CD4-positive, alpha-beta T cell treated with Interleukin-15 for 1 hour (primary cell): ENCODE results near the gene CD3E.

Source experiments
- DNase-seq: peaks from one replicate; pipeline ENCODE4 v3.0.0-alpha.2; 2020

The CD3E gene

DNA sequence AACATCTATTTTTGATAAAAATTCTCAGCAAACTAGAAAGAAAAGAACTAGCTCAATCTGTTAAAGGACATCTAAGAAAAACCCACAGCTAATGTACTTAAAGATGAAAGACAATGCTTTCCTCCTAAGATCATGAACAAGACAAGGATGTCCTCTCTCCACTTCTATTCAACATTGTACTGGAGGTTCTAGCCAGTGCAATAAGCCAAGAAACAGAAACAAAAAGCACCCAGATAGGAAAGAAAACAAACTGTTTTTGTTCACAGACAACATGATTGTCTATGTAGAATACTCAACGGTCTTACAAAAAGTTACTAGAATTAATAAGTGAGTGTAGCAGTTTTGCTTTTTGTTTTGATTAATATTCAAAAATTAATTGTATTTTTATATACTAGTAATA is 30.2 kb downstream of the CD3E start:
- no peak for DNase-seq

DNA sequence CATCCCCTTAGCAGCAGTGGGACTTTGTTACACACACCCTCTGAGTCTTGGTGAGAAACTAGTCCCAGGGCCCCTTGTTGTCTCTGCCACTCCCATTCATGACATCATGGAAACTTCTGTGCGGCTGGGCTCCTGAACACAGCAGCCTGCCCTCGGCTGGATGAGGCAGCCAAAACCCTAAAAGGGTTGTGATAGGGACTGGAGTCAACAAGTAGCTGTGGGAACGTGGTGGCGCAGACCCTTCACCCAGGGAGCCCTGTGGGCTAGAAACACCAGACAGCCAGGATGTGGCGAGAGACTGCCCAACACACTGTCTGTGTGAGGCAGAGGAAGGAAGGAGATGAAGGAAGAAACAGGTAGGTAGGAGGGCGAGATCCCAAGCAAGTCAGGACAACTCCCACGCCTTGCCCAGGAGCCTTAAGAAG is 34.1 kb downstream of the CD3E start:
- DNase-seq = peak; percentile 88

DNA sequence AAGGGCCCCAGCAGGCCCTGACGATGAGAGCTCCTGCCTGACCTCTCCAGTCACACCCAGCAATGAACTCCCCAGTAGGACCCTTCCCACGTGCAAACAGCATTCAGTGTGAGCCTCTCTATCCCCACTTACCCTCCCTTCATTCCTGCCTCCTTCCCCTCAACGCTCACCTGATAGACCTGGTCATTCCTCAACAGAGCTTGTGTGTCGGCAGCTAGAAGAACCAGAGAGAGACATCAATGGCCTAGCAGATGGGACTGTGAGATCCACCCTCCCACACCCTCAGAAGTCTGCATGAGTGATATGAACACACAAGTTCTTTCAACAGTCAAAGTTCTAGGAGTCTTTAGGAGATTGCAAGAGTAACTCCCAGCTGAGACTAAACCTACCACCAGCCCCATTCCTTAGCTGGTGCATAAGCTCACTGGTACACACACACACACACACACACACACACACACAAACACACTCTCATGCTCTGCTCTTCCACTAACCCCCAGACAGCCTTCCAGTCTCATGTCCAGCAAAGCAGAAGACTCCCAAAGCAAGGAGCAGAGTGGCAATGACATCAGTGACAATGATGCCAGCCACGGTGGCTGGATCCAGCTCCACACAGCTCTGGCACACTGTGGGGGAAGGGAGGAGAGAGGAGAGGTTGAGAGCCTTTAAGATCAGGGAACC is 34.9 kb downstream of the CD3E start:
- no peak for DNase-seq

DNA sequence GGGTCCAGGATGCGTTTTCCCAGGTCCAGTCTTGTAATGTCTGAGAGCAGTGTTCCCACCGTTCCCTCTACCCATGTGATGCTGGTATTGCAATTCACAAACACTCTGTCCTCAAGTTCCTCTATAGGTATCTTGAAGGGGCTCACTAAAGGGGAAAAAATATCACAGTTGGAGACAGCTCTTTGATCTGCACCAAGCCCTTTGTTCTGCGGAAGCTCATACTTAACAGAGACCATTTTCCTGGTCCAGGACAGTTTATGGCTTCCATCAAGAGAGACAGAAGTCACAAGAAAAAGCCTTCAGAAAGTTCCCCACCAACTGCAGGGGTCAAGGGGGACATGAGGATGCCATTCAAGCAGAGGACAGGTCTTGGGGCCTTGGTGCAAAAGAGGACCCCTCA is 35.9 kb downstream of the CD3E start:
- no peak for DNase-seq

DNA sequence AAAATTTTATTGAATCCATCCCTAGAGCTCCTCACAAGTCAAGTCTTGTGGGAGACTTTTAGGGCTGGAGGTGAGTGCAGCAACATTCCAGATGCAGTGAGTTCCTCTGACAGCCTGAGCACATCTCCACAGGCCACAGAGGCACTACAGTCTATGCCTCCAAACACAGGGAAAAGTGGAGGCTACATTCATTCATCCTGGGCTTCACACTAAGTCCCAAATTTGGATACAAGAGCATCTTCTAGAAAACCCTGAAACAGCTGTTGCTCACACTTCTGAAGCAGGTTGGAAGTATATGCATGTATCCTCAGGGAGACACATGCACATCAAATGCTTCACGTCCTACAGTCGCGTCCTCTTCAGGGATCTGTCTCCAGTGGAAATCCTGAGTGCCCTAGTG is 36.7 kb downstream of the CD3E start:
- DNase-seq = no peak

DNA sequence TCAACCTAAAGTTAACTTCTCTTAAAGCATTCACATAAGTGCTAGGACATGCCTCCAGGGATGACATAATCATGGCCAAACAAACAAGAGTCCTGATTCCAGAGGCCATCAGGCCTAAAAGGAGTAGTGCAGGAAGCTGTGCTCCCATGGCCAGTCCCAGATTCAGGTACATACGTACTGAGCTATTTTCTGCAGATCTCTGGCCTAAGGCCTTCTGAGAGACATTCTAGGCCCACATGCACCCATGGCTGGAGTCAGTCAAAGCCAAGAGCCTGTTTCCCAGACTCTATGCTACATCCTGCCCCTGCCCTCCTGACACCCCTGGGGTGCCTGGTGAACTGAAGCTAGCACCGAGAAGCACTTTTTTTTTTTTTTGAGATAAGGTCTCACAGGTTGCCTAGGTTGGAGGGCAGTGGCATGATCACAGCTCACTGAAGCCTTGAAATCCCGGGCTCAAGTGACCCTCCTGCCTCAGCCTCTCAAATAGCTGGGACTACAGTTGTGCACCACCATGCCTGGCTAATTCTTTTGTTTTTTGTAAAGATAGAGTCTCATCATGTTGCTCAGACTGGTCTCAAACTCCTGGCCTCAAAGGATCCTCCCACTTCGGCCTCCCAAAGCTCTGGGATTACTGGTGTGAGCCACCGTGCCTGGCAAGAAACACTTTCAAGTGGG is 37.4 kb downstream of the CD3E start:
- no peak for DNase-seq

DNA sequence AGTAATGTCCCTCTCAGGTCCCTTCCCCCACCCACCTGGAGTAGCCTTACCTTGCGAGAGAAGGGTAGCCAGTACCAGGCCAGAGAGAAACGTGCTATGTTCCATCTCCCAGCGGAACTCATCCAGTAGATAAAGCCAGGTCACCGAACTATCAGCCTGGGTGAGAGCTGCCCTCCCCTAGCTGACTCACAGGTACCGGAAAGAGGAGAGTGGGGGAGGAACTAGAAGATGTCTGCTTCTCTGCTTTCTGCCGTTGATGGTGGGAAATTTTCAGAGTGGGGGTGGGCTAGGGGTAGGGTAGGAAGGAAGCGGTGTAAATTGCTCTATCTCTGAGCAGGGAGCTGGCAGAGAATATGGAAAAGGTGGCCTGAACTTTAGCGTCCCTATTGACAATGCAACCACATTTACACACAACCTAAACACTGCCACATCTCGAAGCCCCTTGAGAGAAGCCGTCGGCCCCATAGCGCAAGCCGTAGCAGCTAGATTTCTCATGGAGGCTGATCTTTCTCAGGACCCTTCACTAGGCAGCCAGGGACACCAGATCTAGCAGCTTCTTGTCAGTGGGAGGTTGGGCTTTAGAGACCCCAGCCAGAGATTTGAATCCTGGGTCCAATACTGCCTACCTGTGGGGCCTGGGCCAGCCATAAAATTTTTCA is 38.1 kb downstream of the CD3E start, which contains the start of gene CD3D:
TSS of gene CD3D (minus strand) at position 203 of the 659 bp plus-strand sequence. CDS start at position 105, 98 bp downstream.
- DNase-seq = peak; percentile 64

DNA sequence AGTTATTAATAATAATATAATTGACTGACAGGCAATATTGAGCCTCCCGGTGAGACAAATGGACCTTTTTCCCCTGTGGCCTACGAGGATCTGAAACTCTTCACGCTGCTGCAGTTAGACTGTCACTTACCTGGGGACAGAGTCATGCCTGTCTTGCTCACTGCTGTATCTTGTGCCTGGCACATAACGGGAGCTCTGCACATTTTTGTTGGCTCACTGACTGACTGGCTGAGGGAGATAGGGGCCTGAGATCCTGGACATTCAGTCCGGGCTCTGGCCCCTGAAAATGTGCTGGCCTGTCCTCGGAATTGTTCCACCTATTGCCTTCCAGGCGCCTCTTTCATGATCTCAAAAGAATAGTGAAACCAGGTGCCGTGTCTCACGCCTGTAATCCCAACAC is 38.7 kb downstream of the CD3E start:
- no peak for DNase-seq

DNA sequence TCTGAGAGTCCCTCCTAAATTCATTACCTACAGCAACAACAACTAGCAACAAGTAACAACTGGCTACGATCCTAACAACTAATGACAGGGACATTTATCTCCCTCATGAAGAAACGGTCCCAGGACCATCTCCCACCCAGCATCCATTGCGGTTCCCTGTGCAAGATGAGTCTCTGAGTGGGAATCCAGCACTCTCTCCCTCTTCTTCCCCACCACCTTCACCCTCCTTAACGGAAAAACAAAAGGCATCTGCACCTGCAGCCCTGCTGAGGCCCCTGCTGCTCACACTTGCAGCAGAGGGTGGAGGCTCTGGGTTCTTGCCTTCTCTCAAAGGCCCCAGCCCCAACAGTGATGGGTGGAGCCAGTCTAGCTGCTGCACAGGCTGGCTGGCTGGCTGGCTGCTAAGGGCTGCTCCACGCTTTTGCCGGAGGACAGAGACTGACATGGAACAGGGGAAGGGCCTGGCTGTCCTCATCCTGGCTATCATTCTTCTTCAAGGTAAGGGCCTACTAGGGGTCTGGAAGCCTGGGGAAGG is 39.5 kb downstream of the CD3E start, which contains the start of gene CD3G:
TSS of gene CD3G (plus strand) at position 364 of the 535 bp plus-strand sequence. CDS start at position 444, 80 bp downstream.
- peak; percentile 73 for DNase-seq

DNA sequence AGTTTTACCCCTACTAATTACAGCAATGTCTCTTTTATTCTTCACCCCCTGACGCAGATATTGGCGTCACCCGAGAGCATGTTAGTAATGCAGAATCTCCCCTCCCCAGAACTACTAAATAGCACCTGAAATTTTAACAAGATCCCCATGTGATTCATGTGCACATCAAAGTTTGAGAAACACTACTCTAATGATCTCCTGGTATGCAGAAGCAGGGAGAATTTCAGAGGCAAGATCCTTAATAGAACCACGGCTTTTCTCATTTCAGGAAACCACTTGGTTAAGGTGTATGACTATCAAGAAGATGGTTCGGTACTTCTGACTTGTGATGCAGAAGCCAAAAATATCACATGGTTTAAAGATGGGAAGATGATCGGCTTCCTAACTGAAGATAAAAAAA is 44.9 kb downstream of the CD3E start:
- no peak for DNase-seq

DNA sequence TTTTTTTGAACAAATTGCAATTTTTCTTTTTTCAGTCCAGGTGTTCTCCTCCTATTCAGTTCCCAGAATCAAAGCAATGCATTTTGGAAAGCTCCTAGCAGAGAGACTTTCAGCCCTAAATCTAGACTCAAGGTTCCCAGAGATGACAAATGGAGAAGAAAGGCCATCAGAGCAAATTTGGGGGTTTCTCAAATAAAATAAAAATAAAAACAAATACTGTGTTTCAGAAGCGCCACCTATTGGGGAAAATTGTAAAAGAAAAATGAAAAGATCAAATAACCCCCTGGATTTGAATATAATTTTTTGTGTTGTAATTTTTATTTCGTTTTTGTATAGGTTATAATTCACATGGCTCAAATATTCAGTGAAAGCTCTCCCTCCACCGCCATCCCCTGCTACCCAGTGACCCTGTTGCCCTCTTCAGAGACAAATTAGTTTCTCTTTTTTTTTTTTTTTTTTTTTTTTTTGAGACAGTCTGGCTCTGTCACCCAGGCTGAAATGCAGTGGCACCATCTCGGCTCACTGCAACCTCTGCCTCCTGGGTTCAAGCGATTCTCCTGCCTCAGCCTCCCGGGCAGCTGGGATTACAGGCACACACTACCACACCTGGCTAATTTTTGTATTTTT is 48.7 kb downstream of the CD3E start:
- DNase-seq = no peak

DNA sequence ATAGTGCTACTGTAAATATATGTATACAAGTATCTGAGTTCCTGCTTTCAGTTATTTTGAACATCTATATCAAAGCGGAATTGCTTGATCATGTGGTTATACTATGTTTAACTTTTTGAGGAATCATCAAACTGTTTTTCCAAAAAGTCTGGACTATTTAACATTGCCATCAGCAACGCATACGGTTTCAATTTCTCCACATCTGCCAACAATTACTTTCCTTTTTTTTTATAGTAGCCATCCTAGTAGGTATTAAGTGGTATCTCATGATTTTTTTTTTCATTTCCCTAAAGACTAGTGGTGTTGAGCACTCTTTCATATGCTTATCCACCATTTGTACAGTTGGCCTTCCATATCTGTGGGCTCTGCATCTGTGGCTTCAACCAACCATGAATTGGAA is 53.5 kb downstream of the CD3E start:
- no peak for DNase-seq

DNA sequence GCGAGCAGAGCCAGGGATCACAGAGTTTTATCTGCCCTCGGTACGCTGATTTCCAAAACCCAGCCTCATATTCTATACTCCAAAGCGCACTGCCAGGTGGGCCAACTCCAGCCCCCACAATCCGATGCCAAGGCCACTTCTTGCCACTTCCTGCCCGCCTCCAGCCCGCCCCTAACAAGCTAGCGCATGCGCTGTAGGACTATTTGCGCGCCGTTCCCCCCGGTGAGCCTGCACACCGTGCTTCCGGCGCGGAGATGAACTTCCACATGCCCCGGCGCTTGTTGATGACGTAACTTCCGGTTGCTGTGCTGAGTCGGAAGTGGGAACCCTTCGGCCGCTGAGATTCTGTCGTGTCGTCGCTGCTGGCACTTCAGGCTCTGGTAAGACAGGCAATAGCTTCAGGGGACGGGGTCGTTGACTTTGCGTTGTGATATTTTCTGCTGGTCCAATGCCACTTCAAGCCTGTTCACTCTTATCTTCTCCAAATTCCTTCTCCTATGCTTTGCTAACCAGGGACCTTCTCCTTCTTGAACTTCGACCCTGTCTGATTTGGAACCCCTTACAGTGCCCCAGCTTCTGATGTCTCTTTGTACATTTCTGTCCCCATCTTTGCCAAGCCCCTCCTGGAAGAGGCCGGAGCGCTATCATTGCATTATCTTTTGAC is 54.9 kb downstream of the CD3E start, which contains the start of gene UBE4A:
TSS of gene UBE4A (plus strand) at position 306 of the 664 bp plus-strand sequence. CDS start 5,481 bp downstream, outside the sequence.
- peak; percentile 97 for DNase-seq

DNA sequence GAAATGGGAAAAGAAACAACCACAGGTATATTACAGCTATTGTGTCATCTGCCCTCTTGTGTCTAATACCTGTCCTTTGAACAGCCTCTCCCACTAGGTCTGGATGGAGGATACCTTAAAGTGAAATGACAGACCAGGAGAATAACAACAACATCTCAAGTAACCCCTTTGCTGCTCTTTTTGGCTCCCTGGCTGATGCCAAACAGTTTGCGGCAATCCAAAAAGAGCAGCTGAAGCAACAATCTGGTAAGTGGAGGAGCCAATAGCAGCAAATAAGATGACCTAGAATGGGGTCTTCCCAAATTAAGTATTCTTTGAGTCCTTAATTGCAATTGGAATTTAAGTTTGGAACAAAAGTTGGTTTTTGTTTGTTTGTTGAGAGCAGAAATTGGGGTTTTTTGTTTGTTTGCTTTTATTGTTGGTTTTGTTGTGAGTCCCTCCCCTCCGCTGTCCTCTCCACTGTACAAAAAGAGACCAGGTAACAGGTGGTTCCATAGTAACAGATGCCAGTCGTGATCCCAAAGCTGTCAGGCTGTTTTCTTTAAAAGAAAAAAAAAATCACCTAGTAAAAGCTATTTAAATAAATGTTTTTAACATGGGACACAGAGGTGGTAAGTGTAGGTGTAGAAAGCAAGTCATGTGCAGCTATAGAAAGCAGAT is 60.6 kb downstream of the CD3E start:
- no peak for DNase-seq
